Stimulated activated CD4-positive, alpha-beta T cell treated with anti-CD3 and anti-CD28 coated beads, Interleukin-1b, Interleukin-23, amount 100 ng/mL, for 48 hours (primary cell): ENCODE measurements around the gene NRXN3.

Experiments
- DNase-seq: peaks from one replicate; pipeline ENCODE4 v3.0.0-alpha.2; 2020

Gene NRXN3

DNA sequence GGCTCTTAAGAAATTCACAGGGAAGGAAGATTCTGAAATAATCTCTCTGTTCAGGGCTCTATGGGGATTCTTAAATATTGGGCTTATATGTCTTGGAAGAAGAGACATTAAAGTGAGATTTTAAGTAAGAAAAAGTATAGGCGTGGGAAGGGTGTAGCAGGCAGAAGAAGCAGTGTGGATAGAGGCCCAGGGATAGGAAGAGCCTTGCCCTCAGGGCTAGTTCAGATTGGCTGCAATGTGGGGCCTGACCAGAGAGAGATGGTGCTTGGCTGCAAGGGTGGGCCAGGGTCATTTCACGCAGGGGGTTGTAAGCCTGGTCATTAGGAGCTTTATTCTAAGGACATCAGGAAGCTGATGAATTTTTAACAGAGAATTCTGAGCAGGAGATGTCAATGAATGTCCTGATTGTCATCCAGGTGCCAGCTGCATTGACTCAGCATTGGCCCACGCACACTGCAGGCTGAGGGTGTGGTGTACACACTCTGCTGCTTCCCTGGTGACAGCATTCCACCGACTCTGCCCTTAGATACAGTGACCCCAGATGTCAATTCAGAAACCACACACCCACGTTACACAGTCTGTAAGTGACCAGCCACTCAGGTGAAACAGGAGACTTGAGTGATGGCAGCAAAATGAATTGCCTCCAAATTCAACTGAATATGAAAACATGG lies 582.5 kb downstream of the NRXN3 start:
- no peak for DNase-seq

DNA sequence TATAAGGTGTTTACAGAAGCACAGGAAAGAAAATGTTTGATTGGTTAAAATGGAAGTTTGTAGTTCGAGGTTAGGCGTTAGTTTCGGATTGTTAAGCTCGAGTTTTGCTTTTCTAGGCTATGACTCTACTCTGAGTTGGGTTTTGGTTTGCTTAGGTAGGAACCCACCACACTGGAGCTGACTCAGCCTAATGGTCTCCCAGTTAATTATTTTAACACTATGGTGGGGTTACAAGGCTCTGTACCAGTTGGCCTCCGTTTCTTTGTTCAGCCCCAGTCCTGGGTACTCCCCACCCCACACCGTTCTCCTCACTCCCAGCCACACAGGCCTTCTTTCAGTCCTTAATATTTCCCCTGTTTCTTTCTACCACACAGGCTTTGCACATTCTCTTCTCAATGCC lies 583.9 kb downstream of the NRXN3 start:
- no peak for DNase-seq

DNA sequence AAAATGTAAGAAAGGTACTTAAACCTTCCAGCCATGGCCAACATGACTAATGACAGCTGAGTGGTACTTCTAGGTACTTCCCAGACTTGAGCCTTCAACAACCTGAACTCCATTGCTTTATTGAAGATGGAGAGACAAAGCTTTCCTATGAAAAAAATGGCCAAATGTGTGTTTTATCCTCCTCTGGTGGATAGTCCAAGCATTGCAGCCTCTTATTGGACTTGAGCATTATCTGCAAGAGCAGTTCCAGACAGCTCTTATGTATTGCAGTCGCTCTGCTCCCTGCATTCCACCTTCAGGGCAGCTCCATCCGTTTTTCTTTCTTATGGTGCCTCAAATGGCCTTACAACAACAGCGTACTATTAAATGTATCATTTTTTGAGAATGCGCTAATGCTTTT lies 588.2 kb downstream of the NRXN3 start:
- DNase-seq = no peak

DNA sequence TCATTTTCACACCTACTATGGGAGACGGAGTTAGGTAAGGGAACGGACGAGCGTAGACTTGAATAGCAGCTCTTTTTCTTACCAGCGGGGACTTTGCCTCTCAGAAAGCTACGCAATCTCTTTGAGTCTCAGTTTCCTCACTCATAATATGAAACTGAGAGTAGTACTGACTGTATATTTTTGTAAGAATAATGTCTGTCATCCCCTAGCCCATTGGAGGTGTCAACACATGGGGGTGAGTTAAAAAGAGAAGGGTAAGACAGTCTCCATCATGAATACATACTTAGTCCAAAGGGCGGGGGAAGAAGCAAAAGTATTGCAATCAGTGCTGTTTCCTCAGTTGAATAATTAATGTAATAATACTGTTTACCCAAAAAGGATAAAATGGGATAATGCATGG lies 592.2 kb downstream of the NRXN3 start:
- no peak for DNase-seq

DNA sequence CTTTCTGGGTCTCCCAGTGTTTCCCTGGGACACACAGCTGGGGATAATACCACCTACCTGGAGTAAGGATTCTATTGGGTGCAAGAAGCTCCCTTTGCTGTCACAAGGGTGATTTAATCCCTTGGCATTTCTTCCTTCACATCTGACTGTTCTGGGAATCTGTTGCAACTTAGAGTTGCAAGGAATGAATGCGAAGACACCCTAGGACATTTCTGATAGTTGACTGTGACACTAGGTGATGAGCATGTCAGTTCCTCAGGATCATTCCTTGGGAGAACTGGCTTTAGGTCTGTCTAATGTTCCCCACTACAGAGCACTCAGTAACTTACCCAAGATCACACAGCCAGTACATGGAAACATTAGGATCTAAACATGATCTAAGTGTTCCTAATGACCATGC lies 593.6 kb downstream of the NRXN3 start:
- no peak for DNase-seq

DNA sequence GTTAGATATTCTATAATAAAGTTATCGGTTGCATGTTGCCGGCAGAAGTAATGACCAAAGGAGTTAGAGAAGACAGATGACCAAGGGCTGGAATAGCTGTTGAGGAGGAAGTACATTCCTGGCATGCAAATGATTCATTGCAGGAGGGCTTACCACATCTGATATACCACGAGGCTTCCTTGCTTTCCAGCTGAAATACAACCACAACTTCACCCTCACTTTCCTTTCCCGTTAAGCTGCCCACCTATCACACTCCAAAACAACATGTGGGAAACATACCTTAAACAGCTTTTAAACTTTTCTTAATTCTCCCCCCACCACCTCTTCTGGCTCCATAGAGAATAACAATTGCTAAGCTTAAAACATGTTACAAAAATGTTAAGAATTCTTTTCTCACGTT lies 594.1 kb downstream of the NRXN3 start:
- no peak for DNase-seq

DNA sequence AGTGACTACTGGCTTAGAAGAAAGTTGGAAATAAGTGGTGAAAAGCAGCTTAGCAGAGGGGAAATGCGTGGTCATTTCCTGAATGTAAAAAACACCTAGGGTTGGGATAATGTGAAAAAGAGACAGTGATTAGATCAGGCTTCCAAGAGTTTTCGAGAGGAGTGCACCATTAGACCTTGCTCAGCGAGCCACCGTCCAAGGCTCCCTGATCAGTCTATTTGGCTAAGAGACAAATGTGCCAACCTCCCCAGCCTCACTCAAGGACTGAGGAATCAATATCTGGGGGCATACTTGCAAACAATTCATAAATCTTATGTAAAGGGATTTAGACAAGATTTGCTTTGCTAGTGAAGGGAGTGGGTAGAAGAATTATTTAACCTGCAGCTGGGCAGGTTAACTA lies 594.5 kb downstream of the NRXN3 start:
- DNase-seq = no peak

DNA sequence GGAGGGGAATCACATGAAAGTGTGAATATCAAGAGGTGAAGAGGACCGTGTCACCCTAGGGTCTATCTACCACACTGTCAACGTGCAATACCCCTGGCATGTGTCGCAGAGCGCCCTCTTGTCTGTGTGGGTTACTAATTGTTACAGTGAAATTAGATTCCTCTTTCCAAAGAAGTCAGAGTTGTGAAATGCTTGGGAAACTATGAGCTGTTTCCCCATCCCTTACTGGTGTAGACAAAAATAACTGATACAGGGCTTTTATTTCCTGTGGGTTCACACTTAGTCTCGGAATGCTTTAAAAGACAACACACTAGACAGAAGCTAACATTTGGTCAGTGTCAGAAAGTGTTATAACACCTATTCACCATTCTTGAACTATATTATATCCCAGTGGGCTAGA lies 597.3 kb downstream of the NRXN3 start:
- no peak for DNase-seq

DNA sequence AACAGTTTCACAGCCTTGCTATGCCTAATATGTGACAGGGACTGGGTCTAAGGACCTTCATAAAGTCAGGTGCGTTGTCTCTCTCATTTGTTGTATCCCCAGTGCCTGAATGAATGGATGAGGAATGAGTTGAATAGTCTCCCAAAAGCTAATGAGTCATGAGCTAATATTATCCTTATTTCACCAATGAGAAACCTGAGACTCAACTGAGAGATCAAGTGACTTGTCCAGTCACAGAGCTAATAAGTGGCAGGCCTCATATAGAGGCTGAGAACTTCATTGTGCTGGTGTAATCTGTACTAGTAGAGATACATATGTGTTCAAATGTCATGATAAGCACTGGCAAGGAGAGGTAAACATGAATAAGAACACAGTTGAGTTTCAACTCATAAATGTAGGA lies 612.4 kb downstream of the NRXN3 start:
- DNase-seq = no peak

DNA sequence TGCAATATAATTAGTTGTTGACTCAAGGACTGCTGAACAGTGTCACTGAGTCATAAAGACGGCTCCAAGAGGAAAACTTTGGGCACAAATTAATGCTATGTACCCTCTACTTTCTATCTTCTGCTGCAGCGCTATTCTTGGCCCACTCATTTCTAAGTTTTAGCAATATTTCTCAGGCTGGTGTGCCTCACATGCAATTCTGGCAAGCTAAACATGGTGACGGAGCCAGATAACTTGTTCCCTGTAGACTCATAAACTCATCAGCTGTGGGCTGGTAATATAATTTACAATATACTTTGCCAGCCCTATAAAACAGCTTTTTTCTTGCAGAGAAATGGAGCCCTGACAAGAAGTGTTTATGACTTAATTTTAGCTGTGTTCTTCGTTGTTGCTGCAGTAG lies 615.1 kb downstream of the NRXN3 start:
- no peak for DNase-seq

DNA sequence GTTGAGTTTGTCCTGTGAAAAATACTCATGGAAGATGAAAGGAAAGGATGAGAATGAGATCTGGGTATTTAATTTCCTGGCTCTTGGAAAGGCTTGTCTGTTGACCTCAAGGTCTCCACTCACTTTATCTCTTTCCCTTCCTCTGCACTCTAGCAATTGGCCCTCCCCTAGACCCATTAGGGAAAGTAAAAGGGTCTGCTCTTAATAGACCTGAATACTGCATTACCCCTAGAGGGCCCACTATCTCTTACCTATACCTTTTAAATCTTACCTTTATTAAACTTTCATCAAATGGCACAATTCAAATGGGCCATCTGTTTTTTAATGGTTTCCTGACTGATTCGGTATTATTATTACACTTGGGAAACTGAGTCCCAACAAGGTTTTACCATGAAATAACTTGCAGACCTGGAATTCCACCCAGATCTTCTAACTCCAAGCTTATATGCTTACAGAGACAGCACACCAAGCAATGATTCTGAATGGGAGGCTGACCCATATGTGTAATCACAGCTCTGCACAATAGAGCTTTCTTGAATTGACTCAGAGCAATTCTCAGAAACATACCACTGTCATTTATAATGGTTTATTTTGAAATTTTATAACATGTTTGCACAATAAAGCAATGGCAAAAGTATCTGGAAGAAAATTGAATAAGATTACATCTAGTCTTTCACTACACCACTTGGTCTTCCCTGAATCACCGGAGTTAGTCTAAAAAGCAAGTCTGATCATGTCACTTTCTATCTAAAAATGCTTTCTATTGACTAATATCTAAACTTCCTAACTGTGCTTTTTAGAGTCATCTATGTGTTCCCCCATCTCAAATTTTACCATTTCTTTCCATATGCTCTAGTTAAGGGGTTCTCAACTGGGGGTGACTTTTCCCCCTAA lies 618.5 kb downstream of the NRXN3 start:
- DNase-seq = no peak

DNA sequence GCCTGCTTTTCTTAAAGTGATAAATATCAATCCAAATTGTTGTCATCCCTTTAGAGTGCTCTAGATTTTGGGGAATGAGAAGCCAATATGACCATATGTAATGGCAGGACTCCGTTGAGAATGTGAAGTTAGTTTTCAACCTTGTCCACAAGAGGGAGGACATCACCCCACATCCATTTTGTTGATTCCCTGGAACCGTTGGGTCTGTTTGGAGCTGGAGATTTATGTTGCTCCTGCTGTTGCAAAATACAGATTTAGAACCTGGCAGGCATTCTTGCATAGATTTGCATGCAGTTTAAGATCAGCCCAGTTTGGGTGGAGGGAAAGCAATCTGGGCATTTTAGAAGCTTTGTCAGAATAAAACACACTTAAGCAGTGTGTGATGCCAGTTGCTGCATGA lies 620.1 kb downstream of the NRXN3 start:
- no peak for DNase-seq

DNA sequence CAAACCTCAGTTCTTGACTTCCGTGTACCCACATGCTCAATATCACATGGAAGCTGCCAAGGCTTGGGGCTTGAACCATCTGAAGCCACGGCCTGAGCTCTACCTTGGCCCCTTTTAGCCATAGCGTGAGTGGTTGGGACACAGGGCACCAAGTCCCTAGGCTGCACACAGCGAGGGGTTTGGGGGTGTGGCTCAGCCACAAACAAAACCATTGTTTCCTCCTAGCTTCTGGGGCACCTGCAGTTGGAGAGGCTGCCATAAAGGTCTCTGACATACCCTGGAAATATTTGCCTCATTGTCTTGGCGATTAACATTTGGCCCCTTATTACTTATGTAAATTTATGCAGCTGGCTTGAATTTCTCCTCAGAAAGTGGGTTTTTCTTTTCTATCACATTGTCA lies 628.6 kb downstream of the NRXN3 start:
- no peak for DNase-seq

DNA sequence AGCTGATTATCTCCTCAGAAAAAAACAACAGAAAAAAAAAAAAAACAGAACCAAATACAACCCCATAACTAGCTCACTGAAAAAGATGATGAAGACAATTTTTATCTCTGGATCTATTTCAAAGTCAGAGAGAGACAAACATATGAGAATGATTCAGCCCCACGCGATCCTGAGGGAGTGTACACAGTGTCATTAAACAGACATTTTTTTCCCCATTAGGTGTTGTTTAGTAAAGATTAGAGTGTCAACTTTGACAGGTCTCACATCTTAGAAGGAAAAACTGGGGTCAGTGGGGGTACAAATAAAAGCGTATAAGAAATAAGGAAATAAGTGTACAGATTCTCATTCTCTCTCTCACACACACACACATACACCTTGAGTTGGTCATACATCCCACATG lies 635.4 kb downstream of the NRXN3 start:
- DNase-seq = no peak

DNA sequence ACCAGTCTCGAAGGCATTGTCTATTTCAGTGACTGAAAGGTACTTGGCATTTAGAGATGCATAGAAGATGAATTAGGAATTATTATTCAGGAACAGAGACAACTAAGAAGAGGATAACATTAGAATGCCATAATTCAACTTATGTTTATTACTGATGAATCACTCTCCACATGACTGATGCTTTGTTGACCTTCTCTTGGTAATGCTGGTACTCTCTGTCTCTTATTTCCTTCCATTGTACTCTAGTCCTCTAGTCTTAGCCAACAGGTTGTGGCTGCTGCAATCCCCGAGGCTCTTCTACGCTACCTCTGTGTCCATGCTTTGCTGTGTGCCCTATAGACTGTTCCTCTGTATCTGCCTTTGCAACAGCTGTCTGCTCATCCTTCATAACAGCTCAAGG lies 652.9 kb downstream of the NRXN3 start:
- no peak for DNase-seq

DNA sequence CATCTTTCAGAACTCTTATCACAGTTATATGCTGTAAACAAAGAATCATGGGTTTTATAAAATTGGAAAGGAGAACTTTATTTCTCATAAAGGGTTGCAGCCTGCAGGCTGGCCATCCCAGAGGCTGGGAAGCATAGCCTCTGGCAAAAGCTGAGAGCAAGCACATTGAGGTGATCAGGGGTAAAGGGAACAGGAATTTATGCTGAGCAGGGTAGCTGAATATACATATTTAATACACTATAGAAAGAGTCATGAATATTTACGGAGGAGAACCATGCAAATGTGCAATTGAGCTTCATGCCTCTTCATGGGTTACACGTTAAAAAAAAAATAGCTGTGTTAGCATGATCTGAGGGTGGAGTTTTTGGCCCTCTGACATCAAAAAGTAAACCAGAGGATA lies 653.3 kb downstream of the NRXN3 start:
- DNase-seq = no peak

DNA sequence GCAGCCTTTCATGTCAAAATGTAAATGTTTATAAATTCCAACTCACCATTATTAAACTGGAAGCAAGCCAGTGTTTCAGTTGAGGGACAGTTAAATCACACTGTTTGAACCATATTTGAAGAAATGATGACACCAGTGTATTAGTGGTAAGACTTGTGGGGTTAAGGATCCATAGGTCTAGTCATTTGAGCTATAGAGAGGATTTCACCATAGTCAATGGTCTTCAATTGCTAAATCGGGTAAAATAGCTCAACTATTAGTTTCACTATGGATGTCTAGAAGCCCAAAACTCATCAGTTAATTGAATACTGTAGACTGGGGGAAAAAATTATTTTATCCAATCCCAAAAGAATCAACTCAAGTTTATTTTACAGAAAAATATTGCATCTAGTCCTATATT lies 659.1 kb downstream of the NRXN3 start:
- no peak for DNase-seq

DNA sequence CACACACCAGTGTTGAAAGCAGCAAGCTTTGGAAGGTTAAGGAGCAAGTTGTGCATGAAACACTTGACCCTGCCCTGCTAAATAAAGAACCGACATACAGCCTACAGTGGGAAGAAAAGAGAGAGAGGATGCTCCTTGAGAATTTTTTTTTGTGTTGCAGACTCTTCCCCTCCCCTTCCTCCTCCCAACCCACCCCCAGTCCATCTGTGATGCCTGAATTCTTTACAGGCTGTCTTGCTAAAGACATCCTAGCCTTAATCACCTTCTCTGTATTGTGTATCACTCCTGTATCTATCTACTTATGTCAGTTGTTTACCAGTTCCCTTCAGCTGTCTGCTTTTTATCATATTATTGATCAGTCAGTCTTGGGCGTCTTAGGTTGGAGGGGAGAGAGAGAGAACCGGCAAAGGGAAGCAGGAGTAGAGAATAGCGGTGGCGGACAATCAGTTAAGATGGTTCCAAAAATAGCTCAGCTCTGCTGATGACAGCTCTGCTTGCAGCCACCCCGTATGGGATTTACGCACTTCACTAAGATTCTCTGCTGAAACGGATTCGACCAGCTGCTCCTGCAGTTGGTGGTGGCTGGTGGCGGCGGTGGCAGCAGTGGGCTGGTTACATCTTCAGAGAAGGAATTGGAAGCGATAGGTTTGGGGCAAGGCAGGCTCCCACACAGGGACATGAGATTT lies 664.7 kb downstream of the NRXN3 start:
- no peak for DNase-seq

DNA sequence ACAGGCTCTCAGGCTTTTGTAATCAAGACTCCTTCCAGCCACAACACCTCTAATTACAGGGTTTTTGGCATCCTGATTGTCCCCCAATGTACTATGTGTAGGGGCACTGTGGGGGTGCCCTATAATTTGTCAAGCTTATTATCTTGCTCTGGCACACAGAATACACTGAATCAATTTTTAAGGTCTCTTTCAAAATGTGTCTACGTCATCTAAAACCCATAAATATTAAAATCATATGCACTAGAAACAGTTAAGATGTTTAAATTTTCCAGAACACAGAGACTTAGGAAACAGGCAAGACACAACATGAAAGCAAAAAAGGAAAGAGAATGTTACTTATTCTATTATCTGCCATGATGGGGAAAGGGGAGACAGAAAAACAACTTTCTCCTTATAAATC lies 665.7 kb downstream of the NRXN3 start:
- no peak for DNase-seq

DNA sequence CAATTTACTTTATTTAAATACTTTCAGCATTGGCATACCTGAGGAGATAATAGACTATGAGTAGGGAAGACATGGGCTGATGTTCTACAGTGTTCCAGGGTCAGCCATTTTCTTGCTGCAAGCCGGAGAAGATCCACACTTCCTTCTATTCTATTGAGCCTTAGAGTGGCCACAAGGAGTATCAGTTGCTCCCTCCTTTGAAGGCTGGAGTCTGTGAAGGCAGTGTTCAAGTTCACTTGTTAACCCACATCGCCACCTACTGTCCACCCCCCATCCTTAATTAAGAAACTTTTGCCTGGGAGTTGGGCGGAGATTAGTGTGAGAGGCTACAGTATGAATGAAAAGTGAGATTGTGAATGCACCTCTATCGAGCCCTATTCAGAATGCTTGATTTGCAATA lies 666.6 kb downstream of the NRXN3 start:
- DNase-seq = no peak

DNA sequence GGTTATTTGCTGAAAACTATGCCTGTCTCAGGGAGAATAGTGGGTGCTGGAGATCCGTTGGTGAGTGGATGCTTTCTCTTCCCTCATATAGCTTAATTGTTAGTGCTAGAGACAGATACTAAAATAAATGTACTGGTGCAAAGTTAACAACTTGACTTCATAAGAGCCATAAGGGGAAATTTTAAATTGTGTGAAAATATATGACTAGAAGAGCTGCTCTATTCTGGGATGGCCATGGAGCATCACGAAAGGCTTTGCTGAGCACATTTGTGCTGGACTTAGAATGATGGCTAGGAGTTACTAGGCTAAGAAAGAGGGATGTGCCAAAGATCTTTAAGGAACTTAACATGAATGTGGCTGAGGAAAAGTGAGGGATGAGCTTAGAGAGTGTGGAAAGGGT lies 668.8 kb downstream of the NRXN3 start:
- DNase-seq = no peak

DNA sequence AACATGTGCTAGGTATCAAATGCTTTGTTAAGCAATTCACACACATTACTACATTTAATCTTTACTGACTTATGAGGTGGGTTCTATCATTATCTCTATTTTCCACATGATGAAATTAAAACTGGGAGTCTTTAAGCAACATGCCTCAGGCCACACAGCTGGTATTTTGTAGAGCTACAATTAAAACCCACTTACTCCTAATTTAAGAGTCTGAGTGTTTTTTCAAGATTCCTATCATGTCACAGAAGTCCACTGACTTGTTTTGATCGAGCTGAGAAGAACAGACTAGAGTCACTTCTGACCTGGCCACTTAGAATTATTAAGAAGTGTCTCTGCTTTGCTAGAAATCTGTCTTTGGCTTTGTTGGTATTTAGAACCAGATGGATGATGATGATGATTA lies 670.7 kb downstream of the NRXN3 start:
- no peak for DNase-seq

DNA sequence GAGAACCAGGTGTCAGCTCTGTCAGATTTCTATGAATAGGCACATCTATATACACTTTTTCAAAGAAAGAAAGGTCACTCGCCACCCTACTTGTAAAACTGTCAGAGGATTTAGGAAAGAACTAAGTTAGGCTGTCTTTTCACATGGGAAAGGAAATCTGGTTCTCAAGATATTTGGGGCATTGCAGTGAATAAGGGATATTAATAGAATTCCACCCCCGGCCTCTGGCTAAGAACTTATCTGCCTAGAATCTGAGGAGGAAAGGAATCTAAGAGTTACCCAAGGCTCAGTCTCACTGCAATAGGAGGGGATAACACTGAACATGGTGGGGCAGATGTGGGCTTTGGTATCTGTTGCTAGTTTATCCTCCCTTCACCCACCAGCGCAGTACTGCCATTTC lies 677.6 kb downstream of the NRXN3 start:
- DNase-seq = no peak

DNA sequence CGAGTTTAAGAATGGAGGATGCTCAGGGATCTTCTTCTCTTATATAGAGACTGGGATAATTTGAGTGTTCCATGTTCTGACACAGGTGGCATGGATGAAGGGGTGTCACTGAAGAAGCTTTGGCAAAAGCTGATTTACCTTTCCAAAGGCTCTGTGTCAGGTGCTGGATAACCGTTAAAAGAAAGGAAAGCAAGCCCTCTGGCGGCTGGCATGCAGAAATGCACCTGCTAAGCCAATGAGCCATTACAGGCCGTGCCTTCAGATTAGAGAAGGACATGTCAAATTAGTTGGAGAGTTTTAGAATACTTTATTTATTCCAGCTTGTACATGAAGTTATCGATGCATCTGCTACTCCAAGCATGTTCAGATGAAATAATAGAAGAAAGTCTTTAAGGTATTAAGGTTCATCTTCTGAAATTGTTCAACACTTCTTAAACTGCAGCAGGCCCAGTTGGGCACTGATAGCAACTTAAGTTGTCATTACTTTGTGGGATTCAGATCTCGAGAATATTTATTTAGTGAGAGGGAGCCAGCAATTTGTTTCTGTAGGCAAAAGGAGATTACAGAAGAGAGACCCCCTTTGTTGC lies 678.2 kb downstream of the NRXN3 start:
- DNase-seq = no peak
